GM12864 (cell line): ENCODE results near the gene UBQLN1.
"Not testable (repeated sequence)": the region's sequence is repeated elsewhere in the genome, so short reads cannot be mapped to it uniquely, and the experiment has no call there.

Experiments
- DNase-seq: peaks from one replicate; pipeline ENCODE4 v3.0.0-alpha.2; 2011; ENCODE audit warnings: low read depth
- H3K4me3 ChIP-seq: 2 replicates; pipeline ENCODE4 v1.5.1; 2011; ENCODE audit warnings: mild to moderate bottlenecking, low read depth, low read length, control low read depth
- TF ChIP-seq, protein P1 (sequence below): IDR thresholded peaks from 2 replicates; pipeline ENCODE4 v1.5.1; 2011; ENCODE audit warnings: low read depth, mild to moderate bottlenecking, moderate library complexity, low read length, control low read depth, inconsistent platforms; ENCODE audit errors: missing control alignments

The UBQLN1 gene

DNA sequence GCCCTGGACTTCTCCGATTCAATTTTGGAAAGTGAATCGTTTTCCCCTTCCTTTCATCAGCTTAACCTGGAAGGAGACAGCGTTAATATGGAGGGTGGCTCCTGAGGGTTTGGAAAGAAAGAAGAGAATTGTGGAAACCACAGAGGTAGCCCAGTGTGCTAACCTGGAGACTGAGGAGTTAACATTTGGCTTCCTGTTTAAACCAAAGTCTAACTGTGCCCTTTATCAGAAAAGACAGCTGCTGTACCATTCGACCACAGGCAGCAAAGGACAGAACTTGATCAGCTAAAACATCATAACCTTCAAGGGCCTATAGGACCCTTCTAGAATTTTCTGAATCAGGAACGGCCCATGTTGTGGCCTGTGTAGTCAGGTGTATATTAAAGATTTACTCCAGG is 84.1 kb downstream of the UBQLN1 start:
- TF ChIP-seq, protein P1, sequence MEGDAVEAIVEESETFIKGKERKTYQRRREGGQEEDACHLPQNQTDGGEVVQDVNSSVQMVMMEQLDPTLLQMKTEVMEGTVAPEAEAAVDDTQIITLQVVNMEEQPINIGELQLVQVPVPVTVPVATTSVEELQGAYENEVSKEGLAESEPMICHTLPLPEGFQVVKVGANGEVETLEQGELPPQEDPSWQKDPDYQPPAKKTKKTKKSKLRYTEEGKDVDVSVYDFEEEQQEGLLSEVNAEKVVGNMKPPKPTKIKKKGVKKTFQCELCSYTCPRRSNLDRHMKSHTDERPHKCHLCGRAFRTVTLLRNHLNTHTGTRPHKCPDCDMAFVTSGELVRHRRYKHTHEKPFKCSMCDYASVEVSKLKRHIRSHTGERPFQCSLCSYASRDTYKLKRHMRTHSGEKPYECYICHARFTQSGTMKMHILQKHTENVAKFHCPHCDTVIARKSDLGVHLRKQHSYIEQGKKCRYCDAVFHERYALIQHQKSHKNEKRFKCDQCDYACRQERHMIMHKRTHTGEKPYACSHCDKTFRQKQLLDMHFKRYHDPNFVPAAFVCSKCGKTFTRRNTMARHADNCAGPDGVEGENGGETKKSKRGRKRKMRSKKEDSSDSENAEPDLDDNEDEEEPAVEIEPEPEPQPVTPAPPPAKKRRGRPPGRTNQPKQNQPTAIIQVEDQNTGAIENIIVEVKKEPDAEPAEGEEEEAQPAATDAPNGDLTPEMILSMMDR, result no peak
- DNase-seq, result no peak
- peak overlapping the region; percentile 67 for H3K4me3 ChIP-seq

DNA sequence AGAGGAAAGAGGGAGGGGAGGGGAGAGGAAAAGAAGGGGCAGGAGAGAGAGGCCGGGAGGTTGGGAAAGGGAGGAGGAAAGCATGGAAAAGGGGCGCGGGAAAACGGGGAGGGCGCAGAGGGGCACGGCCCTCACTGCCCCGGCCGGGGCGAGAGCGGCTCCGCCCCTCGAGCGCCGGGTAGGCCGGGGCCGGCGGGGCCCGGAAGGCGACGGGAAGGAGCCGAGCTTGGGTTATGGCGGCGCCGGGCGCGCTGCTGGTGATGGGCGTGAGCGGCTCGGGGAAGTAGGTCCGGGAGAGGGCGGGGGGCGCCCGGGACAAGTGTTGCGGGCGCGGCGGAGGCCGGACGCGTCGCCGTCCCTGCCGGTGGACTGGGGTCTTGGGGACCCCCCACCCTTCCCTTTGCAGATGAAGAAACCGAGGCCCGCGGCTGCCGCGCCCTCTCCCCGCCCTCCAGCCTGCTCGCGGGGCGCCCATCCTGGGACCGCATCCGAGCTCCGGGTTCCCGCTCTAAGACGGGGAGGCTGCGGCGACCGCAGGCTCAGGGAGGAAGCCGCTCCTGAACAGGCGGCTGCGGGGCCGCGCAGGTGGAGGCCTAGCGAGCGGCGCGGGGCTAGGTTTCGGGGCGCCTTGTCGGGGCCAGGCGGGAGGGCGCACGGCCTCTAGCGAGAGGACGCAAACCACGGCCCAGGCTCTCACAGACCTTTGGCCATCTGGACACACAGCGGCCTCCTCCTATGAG is 84.6 kb downstream of the UBQLN1 start, which contains the start of gene IDNK:
TSS of gene IDNK (plus strand) at position 205 of the 740 bp plus-strand sequence. CDS start at position 234, 29 bp downstream.
- DNase-seq, result no peak

DNA sequence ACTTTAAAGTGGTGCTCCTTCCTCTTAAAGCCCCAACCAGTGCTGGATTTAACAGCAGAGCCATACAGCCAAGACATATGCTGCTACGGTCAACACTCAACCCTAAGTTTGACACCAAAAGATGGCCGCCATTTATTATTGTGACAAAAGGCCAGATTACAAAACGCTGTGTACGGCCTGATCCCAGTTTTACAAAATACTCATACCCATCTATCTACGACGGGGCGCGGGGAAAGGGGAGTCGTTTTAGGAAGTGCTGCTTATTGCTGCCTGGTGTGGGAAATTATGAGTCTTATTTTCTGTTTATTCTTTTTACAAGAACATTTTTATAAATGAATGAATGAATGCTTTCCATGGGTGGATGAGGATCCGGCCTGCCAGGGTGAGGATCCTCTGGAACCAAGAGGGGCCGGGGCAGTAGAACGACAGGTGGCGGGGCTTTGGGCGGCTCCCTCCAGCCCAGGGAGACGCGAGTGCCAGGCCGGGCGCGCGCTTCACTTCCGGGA is 85.3 kb downstream of the UBQLN1 start:
- H3K4me3 ChIP-seq, result peak overlapping the region; percentile 67
- no peak for DNase-seq
- TF ChIP-seq, protein P1, result no peak

More for the DNA sequence above, 84.6 kb downstream of the UBQLN1 start, which contains the start of gene IDNK:
- peak within 1 kb of the TSS; percentile 67 for H3K4me3 ChIP-seq
- TF ChIP-seq, protein P1, result no peak

DNA sequence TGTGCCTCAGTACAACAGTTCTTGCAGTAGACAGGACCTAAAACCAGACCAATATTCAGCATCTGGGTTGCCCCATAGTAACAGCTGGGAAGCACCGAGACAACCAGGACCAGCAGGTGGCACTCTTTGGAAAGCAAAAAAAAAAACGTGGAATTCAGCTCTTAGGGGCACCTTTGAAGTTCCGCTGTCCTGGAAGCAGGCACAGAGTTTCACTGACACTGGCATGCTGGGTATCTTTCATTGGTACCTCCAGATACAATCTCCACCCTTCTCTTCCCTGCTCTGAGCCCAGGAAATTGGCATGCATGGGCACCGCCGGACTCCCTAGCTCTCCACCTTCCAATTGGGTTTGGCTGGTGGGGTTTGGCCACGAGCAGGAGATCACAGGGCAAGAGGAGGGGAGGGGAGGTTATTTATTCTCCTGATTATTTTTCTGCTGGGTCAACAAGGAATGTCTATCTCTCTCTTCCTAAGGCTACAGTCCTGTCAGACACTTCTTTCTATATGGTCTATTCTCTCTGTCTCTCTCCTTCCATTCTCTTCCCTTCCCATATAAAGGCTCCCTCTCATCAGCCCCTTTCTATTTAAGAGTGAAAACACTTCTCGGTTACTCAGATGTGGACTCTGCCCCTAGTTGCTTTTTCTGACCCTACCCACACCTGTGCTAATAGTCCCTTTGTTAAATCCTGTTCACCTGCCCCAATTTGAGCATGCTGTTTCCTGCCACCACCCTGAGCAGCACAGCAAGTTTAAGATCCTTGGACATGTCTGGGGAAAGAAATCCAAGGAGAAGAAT is 86.7 kb downstream of the UBQLN1 start:
- peak overlapping the region; percentile 11; the same call in 1 of the 2 replicates for H3K4me3 ChIP-seq
- DNase-seq, result no peak
- TF ChIP-seq, protein P1, result peak; percentile 73

DNA sequence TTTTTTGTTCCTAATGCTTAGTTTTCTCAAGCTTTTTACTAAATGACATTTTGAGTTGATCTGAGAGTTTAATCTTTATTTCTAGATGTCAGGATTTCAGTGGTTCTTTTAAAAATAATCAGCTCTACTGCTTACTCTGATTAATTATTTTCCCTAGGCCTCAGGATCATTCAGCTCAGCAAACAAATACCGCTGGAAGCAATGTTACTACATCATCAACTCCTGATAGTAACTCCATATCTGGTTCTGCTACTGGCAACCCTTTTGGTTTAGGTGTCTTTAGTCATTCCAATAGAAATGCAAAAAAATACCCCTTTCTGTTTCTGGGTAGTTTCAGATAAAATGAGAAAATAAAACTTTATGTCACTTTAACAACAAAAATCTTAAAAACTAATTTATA is 90.5 kb downstream of the UBQLN1 start:
- DNase-seq, result no peak
- H3K4me3 ChIP-seq, result no peak overlapping the region
- TF ChIP-seq, protein P1, result no peak

DNA sequence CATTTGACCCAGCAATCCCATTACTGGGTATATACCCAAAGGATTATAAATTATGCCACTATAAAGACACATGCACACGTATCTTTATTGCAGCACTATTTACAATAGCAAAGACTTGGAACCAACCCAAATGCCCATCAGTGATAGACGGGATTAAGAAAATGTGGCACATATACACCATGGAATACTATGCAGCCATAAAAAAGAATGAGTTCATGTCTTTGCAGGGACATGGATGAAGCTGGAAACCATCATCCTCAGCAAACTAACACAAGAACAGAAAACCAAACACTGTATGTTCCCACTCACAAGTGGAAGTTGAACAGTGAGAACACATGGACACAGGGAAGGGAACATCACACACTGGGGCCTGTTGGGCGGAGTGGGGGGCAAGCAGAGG is 94.5 kb downstream of the UBQLN1 start:
- not testable (repeated sequence) for DNase-seq, H3K4me3 ChIP-seq
